ENCODE data around the gene SERTAD3.
"Not testable (repeated sequence)": the region's sequence is repeated elsewhere in the genome, so short reads cannot be mapped to it uniquely, and the experiment has no call there.

Gene SERTAD3

GRCh38 chr19:40486017-40486416, 41.9 kb upstream of the SERTAD3 start:
- H3K27me3 ChIP-seq (ENCODE audit: control insufficient read depth in 1 of 2, insufficient read depth in 1 of 2, low read length in 2 of 2) = peaks cover 10% of the 10 kb centered on the region in 2 experiments
- H2BK5ac ChIP-seq (ENCODE audit: low read depth, low read length, poor library complexity, severe bottlenecking) = no peak overlapping the region
- 84% methylated on average over 3 of the region's 3 CpGs for WGBS
- no peak overlapping the region for H2AFZ ChIP-seq (ENCODE audit: low read depth, low read length)
- no peak overlapping the region for H3K27ac ChIP-seq (ENCODE audit: low read length, poor library complexity, severe bottlenecking)
- no peak overlapping the region for H3K4me3 ChIP-seq (ENCODE audit: insufficient read depth in 1 of 2, low read depth in 1 of 2, low read length in 2 of 2)
- no peak for DNase-seq
- no peak overlapping the region for H3K4ac ChIP-seq (ENCODE audit: low read depth in 1 of 2, low read length in 2 of 2)
- H3K23ac ChIP-seq (ENCODE audit: low read length in 2 of 2) = no peak overlapping the region
- H4K8ac ChIP-seq (ENCODE audit: low read length) = no peak overlapping the region
- H3K14ac ChIP-seq (ENCODE audit: low read length in 2 of 2) = no peak overlapping the region
- H2AK5ac ChIP-seq (ENCODE audit: low read length, severe bottlenecking) = no peak overlapping the region
- no peaks in the 10 kb centered on the region for H3K79me1 ChIP-seq (replicated peaks; ENCODE audit: low read length, poor library complexity, severe bottlenecking)
- no peak overlapping the region for H3K9ac ChIP-seq (ENCODE audit: low read length)
- H2BK15ac ChIP-seq (ENCODE audit: low read depth, poor library complexity, severe bottlenecking) = no peak overlapping the region
- H3K4me2 ChIP-seq (ENCODE audit: low read length, poor library complexity, severe bottlenecking) = no peak overlapping the region
- no peaks in the 10 kb centered on the region for H3K36me3 ChIP-seq (ENCODE audit: control insufficient read depth in 1 of 2, insufficient read depth in 2 of 2, low read depth in 1 of 2, low read length in 2 of 2)
- H3K4me1 ChIP-seq (ENCODE audit: control insufficient read depth, insufficient read depth, low read depth, low read length) = peaks cover 4% of the 10 kb centered on the region
- no peak overlapping the region for H2BK12ac ChIP-seq (ENCODE audit: low read length in 2 of 2)
- no peak overlapping the region for H3K18ac ChIP-seq (ENCODE audit: low read depth in 1 of 2, low read length in 2 of 2)
- H2BK120ac ChIP-seq (ENCODE audit: low read depth, low read length) = no peak overlapping the region
- H4K91ac ChIP-seq (ENCODE audit: low read length) = no peak overlapping the region
- H3K9me3 ChIP-seq (ENCODE audit: control insufficient read depth, low read length) = no peaks in the 10 kb centered on the region

GRCh38 chr19:40475878-40476644, 31.9 kb upstream of the SERTAD3 start:
- H3K23ac ChIP-seq (ENCODE audit: low read length in 2 of 2); H3K4ac ChIP-seq (ENCODE audit: low read depth in 1 of 2, low read length in 2 of 2); H2AK5ac ChIP-seq (ENCODE audit: low read length, severe bottlenecking); H3K9ac ChIP-seq (ENCODE audit: low read length); H2BK15ac ChIP-seq (ENCODE audit: low read depth, poor library complexity, severe bottlenecking); H4K91ac ChIP-seq (ENCODE audit: low read length); H4K8ac ChIP-seq (ENCODE audit: low read length); H3K27ac ChIP-seq (ENCODE audit: low read length, poor library complexity, severe bottlenecking); H3K14ac ChIP-seq (ENCODE audit: low read length in 2 of 2); H3K4me1 ChIP-seq (ENCODE audit: control insufficient read depth, insufficient read depth, low read depth, low read length); H2AFZ ChIP-seq (ENCODE audit: low read depth, low read length); H2BK120ac ChIP-seq (ENCODE audit: low read depth, low read length); H3K27me3 ChIP-seq (ENCODE audit: control insufficient read depth in 1 of 2, insufficient read depth in 1 of 2, low read length in 2 of 2); H3K79me1 ChIP-seq (replicated peaks; ENCODE audit: low read length, poor library complexity, severe bottlenecking); H3K9me3 ChIP-seq (ENCODE audit: control insufficient read depth, low read length); H3K18ac ChIP-seq (ENCODE audit: low read depth in 1 of 2, low read length in 2 of 2); H3K36me3 ChIP-seq (ENCODE audit: control insufficient read depth in 1 of 2, insufficient read depth in 2 of 2, low read depth in 1 of 2, low read length in 2 of 2); H2BK5ac ChIP-seq (ENCODE audit: low read depth, low read length, poor library complexity, severe bottlenecking); DNase-seq; H3K4me2 ChIP-seq (ENCODE audit: low read length, poor library complexity, severe bottlenecking); H3K4me3 ChIP-seq (ENCODE audit: insufficient read depth in 1 of 2, low read depth in 1 of 2, low read length in 2 of 2); H2BK12ac ChIP-seq (ENCODE audit: low read length in 2 of 2): not testable (repeated sequence)
- WGBS = 99% methylated on average over 15 of the region's 15 CpGs

- H3K4me2 ChIP-seq (ENCODE audit: low read length, poor library complexity, severe bottlenecking) = no peak overlapping the region
Measured at GRCh38 chr19:40474737-40475136, 30.6 kb upstream of the SERTAD3 start.

GRCh38 chr19:40472516-40472915, 28.4 kb upstream of the SERTAD3 start:
- H3K27me3 ChIP-seq (ENCODE audit: control insufficient read depth in 1 of 2, insufficient read depth in 1 of 2, low read length in 2 of 2) = peaks cover 0 to 7% of the 10 kb centered on the region in 2 experiments
- no peak overlapping the region for H2BK5ac ChIP-seq (ENCODE audit: low read depth, low read length, poor library complexity, severe bottlenecking)
- H3K14ac ChIP-seq (ENCODE audit: low read length in 2 of 2) = no peak overlapping the region
- H2AK5ac ChIP-seq (ENCODE audit: low read length, severe bottlenecking) = no peak overlapping the region
- H3K27ac ChIP-seq (ENCODE audit: low read length, poor library complexity, severe bottlenecking) = no peak overlapping the region
- H3K9ac ChIP-seq (ENCODE audit: low read length) = no peak overlapping the region
- H3K18ac ChIP-seq (ENCODE audit: low read depth in 1 of 2, low read length in 2 of 2) = no peak overlapping the region
- no peak for DNase-seq
- H3K23ac ChIP-seq (ENCODE audit: low read length in 2 of 2) = no peak overlapping the region
- H2AFZ ChIP-seq (ENCODE audit: low read depth, low read length) = no peak overlapping the region
- H4K91ac ChIP-seq (ENCODE audit: low read length) = no peak overlapping the region
- no peaks in the 10 kb centered on the region for H3K79me1 ChIP-seq (replicated peaks; ENCODE audit: low read length, poor library complexity, severe bottlenecking)
- no peaks in the 10 kb centered on the region for H3K9me3 ChIP-seq (ENCODE audit: control insufficient read depth, low read length)
- WGBS = 96% methylated on average over 12 of the region's 13 CpGs
- H3K36me3 ChIP-seq (ENCODE audit: control insufficient read depth in 1 of 2, insufficient read depth in 2 of 2, low read depth in 1 of 2, low read length in 2 of 2) = no peaks in the 10 kb centered on the region
- no peak overlapping the region for H2BK120ac ChIP-seq (ENCODE audit: low read depth, low read length)
- H2BK15ac ChIP-seq (ENCODE audit: low read depth, poor library complexity, severe bottlenecking) = no peak overlapping the region
- no peak overlapping the region for H3K4ac ChIP-seq (ENCODE audit: low read depth in 1 of 2, low read length in 2 of 2)
- no peak overlapping the region for H3K4me2 ChIP-seq (ENCODE audit: low read length, poor library complexity, severe bottlenecking)
- H3K4me3 ChIP-seq (ENCODE audit: insufficient read depth in 1 of 2, low read depth in 1 of 2, low read length in 2 of 2) = no peak overlapping the region
- no peaks in the 10 kb centered on the region for H3K4me1 ChIP-seq (ENCODE audit: control insufficient read depth, insufficient read depth, low read depth, low read length)
- no peak overlapping the region for H2BK12ac ChIP-seq (ENCODE audit: low read length in 2 of 2)
- no peak overlapping the region for H4K8ac ChIP-seq (ENCODE audit: low read length)

More at GRCh38 chr19:40474737-40475136, 30.6 kb upstream of the SERTAD3 start:
- no peak overlapping the region for H2BK12ac ChIP-seq (ENCODE audit: low read length in 2 of 2)
- no peak overlapping the region for H3K18ac ChIP-seq (ENCODE audit: low read depth in 1 of 2, low read length in 2 of 2)
- H3K4me3 ChIP-seq (ENCODE audit: insufficient read depth in 1 of 2, low read depth in 1 of 2, low read length in 2 of 2) = no peak overlapping the region
- DNase-seq = no peak
- no peaks in the 10 kb centered on the region for H3K79me1 ChIP-seq (replicated peaks; ENCODE audit: low read length, poor library complexity, severe bottlenecking)
- no peak overlapping the region for H2BK5ac ChIP-seq (ENCODE audit: low read depth, low read length, poor library complexity, severe bottlenecking)
- H2AFZ ChIP-seq (ENCODE audit: low read depth, low read length) = no peak overlapping the region
- WGBS = 100% methylated on average over 1 of the region's 4 CpGs
- no peak overlapping the region for H4K8ac ChIP-seq (ENCODE audit: low read length)
- H3K9me3 ChIP-seq (ENCODE audit: control insufficient read depth, low read length) = no peaks in the 10 kb centered on the region
- H3K23ac ChIP-seq (ENCODE audit: low read length in 2 of 2) = no peak overlapping the region
- H2AK5ac ChIP-seq (ENCODE audit: low read length, severe bottlenecking) = no peak overlapping the region
- H3K4ac ChIP-seq (ENCODE audit: low read depth in 1 of 2, low read length in 2 of 2) = no peak overlapping the region
- no peak overlapping the region for H3K14ac ChIP-seq (ENCODE audit: low read length in 2 of 2)
- no peak overlapping the region for H3K27ac ChIP-seq (ENCODE audit: low read length, poor library complexity, severe bottlenecking)
- no peak overlapping the region for H4K91ac ChIP-seq (ENCODE audit: low read length)
- H2BK15ac ChIP-seq (ENCODE audit: low read depth, poor library complexity, severe bottlenecking) = no peak overlapping the region
- no peaks in the 10 kb centered on the region for H3K36me3 ChIP-seq (ENCODE audit: control insufficient read depth in 1 of 2, insufficient read depth in 2 of 2, low read depth in 1 of 2, low read length in 2 of 2)
- H2BK120ac ChIP-seq (ENCODE audit: low read depth, low read length) = no peak overlapping the region
- H3K4me1 ChIP-seq (ENCODE audit: control insufficient read depth, insufficient read depth, low read depth, low read length) = no peaks in the 10 kb centered on the region
- H3K27me3 ChIP-seq (ENCODE audit: control insufficient read depth in 1 of 2, insufficient read depth in 1 of 2, low read length in 2 of 2) = peaks cover 0 to 3% of the 10 kb centered on the region in 2 experiments
- no peak overlapping the region for H3K9ac ChIP-seq (ENCODE audit: low read length)
